ENCODE results near the gene VN1R2.

DNA sequence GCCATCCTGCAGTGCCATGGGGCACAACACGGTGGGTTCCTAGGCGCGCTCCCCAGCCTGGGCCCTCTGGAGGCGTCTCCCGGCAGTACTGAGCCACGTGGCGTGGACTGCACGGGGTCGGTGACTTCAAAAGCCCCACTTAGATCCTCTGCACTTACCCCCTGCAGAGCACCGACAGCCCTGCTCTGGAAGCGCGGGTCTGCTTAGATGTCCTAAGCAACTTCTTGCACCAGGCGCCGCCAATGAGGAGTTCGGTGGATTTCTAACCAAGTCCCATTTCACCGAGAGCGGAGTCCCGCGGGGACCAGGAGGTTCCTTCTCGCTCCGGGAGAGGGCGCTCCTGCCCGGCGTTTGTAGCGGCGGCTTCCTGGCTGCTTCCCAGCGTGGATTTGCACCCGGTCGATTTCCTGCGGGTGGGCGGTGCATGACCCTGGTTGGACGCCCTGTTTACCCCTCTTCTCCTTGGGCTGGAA is 50.3 kb downstream of the VN1R2 start:
- TF ChIP-seq CTCF (IDR thresholded peaks at IDR 0.05; ENCODE audit: low read length) (no peak), EZH2 (IDR thresholded peaks at IDR 0.05; ENCODE audit: borderline replicate concordance, low read length) (no peak)

All from OCI-LY1 (cell line).